ENCODE data around the gene SORL1. TPM values are rescaled to one million over a fixed set of nuclear protein-coding genes. Genes with fewer than 3 reads are reported as not detected.
A peak's percentile ranks its signal among the peaks of the same experiment; 100 is the strongest.
"Not testable (repeated sequence)": the region's sequence is repeated elsewhere in the genome, so short reads cannot be mapped to it uniquely, and the experiment has no call there.

The SORL1 gene
- total RNA-seq, 1 experiment from 2014 or later, result 4.9 TPM

GRCh38 chr11:121634889-121635288 is 182.8 kb downstream of the SORL1 start:
- no peak for DNase-seq
- Histone ChIP-seq H3K4me3 (no peak overlapping the region), H3K27ac (no peak overlapping the region), H3K9me3 (ENCODE audit: insufficient read depth, low read depth) (no peaks in the 10 kb centered on the region), H3K79me2 (ENCODE audit: low read depth) (no peaks in the 10 kb centered on the region), H3K36me3 (ENCODE audit: low read depth) (no peaks in the 10 kb centered on the region), H3F3A (ENCODE audit: insufficient read depth, low read depth) (no peaks in the 10 kb centered on the region), H3K4me2 (no peak overlapping the region), H3K27me3 (ENCODE audit: insufficient read depth, low read depth) (peaks cover 35% of the 10 kb centered on the region; the same call in 1 of the 2 replicates), H4K20me1 (ENCODE audit: insufficient read depth) (no peaks in the 10 kb centered on the region), H2AFZ (no peak overlapping the region), H3K9me2 (ENCODE audit: insufficient read depth) (no peaks in the 10 kb centered on the region), H3K4me1 (replicated peaks; ENCODE audit: insufficient read depth) (no peaks in the 10 kb centered on the region)
- BruUV-seq (replicated peaks), result no TSS peak
- TF ChIP-seq EZH2 (IDR thresholded peaks at IDR 0.05; ENCODE audit: low read depth) (no peak), CTCF (conservative IDR thresholded peaks at IDR 0.05) (no peak)
- ChIA-PET CTCF (no interaction called here), POLR2A (ENCODE audit: unreplicated experiment) (no interaction called here)
- intact Hi-C loops (cut with micrococcal nuclease; ENCODE audit: unreplicated experiment), result no loop called here

- TF ChIP-seq CTCF (conservative IDR thresholded peaks at IDR 0.05) (no peak), EZH2 (IDR thresholded peaks at IDR 0.05; ENCODE audit: low read depth) (no peak)
- Histone ChIP-seq H3K27me3 (ENCODE audit: insufficient read depth, low read depth) (peaks cover 37% of the 10 kb centered on the region), H3K4me1 (replicated peaks; ENCODE audit: insufficient read depth) (no peaks in the 10 kb centered on the region), H3K9me3 (ENCODE audit: insufficient read depth, low read depth) (no peaks in the 10 kb centered on the region), H3K27ac (no peak overlapping the region), H3K36me3 (ENCODE audit: low read depth) (no peaks in the 10 kb centered on the region), H3F3A (ENCODE audit: insufficient read depth, low read depth) (no peaks in the 10 kb centered on the region), H2AFZ (no peak overlapping the region), H3K4me3 (no peak overlapping the region), H3K4me2 (no peak overlapping the region), H4K20me1 (ENCODE audit: insufficient read depth) (no peaks in the 10 kb centered on the region), H3K79me2 (ENCODE audit: low read depth) (no peaks in the 10 kb centered on the region), H3K9me2 (ENCODE audit: insufficient read depth) (no peaks in the 10 kb centered on the region)
- BruUV-seq (replicated peaks), result no TSS peak
- intact Hi-C loops (cut with micrococcal nuclease; ENCODE audit: unreplicated experiment), result no loop called here
- DNase-seq, result peak in 1 of 2 experiments; percentile 21
- CTCF ChIA-PET, result no interaction called here
- POLR2A ChIA-PET (ENCODE audit: unreplicated experiment), result no interaction called here
Observed at GRCh38 chr11:121636081-121636799, 184.1 kb downstream of the SORL1 start.

GRCh38 chr11:121636800-121637176 is 184.7 kb downstream of the SORL1 start:
- H2AFZ ChIP-seq, result no peak overlapping the region
- CTCF ChIA-PET, result no interaction called here
- no peaks in the 10 kb centered on the region for H3F3A ChIP-seq (ENCODE audit: insufficient read depth, low read depth)
- no peaks in the 10 kb centered on the region for H3K36me3 ChIP-seq (ENCODE audit: low read depth)
- no peak overlapping the region for H3K4me2 ChIP-seq
- H3K4me1 ChIP-seq (replicated peaks; ENCODE audit: insufficient read depth), result no peaks in the 10 kb centered on the region
- H3K9me2 ChIP-seq (ENCODE audit: insufficient read depth), result no peaks in the 10 kb centered on the region
- H3K79me2 ChIP-seq (ENCODE audit: low read depth), result no peaks in the 10 kb centered on the region
- POLR2A ChIA-PET (ENCODE audit: unreplicated experiment), result no interaction called here
- H3K27ac ChIP-seq, result no peak overlapping the region
- H3K27me3 ChIP-seq (ENCODE audit: insufficient read depth, low read depth), result peaks cover 37% of the 10 kb centered on the region
- no peaks in the 10 kb centered on the region for H4K20me1 ChIP-seq (ENCODE audit: insufficient read depth)
- no TSS peak for BruUV-seq (replicated peaks)
- H3K4me3 ChIP-seq, result no peak overlapping the region
- peak in 1 of 2 experiments; percentile 33 for DNase-seq
- intact Hi-C loops (cut with micrococcal nuclease; ENCODE audit: unreplicated experiment), result no loop called here
- H3K9me3 ChIP-seq (ENCODE audit: insufficient read depth, low read depth), result no peaks in the 10 kb centered on the region
- TF ChIP-seq EZH2 (IDR thresholded peaks at IDR 0.05; ENCODE audit: low read depth) (no peak), CTCF (conservative IDR thresholded peaks at IDR 0.05) (no peak)

GRCh38 chr11:121637587-121637986 is 185.5 kb downstream of the SORL1 start:
- H3K79me2 ChIP-seq (ENCODE audit: low read depth); intact Hi-C loops (cut with micrococcal nuclease; ENCODE audit: unreplicated experiment); H2AFZ ChIP-seq; POLR2A ChIA-PET (ENCODE audit: unreplicated experiment); BruUV-seq (replicated peaks); H3K4me3 ChIP-seq; H3K4me1 ChIP-seq (replicated peaks; ENCODE audit: insufficient read depth); H3K9me2 ChIP-seq (ENCODE audit: insufficient read depth); H3K36me3 ChIP-seq (ENCODE audit: low read depth); H4K20me1 ChIP-seq (ENCODE audit: insufficient read depth); H3K27ac ChIP-seq; H3F3A ChIP-seq (ENCODE audit: insufficient read depth, low read depth); H3K9me3 ChIP-seq (ENCODE audit: insufficient read depth, low read depth); DNase-seq; CTCF ChIA-PET; H3K4me2 ChIP-seq: not testable (repeated sequence)
- H3K27me3 ChIP-seq (ENCODE audit: insufficient read depth, low read depth), result peaks cover 42% of the 10 kb centered on the region
